GM12872 (cell line): ENCODE results near the gene FBXO3.

Experiments used
- TF ChIP-seq, protein P1 (sequence below): IDR thresholded peaks from 3 replicates; pipeline ENCODE4 v1.5.1; 2011; ENCODE audit warnings: low read depth, mild to moderate bottlenecking, low read length, moderate library complexity; ENCODE audit not compliant: insufficient read depth

The FBXO3 gene

GRCh38 chr11:33767624-33768023, 6.7 kb downstream of the FBXO3 start:
- TF ChIP-seq, protein P1, sequence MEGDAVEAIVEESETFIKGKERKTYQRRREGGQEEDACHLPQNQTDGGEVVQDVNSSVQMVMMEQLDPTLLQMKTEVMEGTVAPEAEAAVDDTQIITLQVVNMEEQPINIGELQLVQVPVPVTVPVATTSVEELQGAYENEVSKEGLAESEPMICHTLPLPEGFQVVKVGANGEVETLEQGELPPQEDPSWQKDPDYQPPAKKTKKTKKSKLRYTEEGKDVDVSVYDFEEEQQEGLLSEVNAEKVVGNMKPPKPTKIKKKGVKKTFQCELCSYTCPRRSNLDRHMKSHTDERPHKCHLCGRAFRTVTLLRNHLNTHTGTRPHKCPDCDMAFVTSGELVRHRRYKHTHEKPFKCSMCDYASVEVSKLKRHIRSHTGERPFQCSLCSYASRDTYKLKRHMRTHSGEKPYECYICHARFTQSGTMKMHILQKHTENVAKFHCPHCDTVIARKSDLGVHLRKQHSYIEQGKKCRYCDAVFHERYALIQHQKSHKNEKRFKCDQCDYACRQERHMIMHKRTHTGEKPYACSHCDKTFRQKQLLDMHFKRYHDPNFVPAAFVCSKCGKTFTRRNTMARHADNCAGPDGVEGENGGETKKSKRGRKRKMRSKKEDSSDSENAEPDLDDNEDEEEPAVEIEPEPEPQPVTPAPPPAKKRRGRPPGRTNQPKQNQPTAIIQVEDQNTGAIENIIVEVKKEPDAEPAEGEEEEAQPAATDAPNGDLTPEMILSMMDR = no peak

DNA sequence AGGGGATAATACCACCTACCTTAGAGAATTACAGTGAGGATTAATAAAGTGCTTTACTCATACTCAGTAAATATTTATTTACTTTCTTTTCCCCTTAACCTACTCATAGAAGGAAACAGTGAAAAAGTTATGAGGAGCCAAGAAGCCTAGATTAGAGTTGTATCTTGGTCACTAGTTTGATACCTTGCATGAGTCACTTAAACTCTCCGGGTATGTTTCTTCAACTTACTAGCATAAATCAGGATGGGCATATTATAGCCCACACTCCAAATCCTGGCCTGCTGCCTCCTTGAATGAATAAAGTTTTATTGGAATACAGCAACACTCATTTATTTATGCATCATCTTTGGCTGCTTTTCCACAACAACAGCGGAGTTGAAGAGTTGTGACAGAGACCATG, 8.2 kb downstream of the FBXO3 start:
- TF ChIP-seq, protein P1 = no peak

- TF ChIP-seq, protein P1 = no peak
Measured at GRCh38 chr11:33761471-33761870, 12.8 kb downstream of the FBXO3 start.

DNA sequence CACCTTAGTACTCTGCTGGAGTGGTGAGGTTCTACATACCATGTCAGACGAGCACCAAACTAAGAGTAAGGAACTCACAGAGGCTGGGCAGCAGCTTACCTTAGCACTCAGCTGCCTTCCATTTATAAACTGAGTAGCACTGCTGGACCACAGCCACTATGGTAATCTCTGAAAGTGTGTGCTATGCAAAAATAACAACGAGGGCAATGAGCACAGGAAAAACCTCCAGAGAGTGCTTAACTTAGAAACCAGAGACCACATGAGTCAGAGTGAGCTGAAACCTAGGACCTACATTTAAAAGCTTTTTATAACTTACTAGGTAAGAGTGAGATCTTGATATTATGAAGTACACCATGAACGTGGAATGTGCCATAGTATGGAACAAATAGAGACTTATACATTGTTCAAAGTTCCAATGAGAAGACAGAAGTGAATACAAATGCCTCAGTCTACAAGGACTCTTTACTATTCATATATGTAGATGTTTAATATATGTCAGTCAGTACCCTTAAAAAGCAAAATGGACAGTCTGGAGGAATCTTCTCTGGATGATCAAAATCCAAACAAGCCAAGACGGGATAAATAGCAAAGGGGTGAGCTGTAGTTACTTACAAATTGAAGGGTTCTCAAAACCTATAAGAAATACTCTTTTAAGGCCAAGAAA, 20.9 kb downstream of the FBXO3 start:
- TF ChIP-seq, protein P1 = no peak

- TF ChIP-seq, protein P1 = no peak
Measured at GRCh38 chr11:33751878-33752277, 22.4 kb downstream of the FBXO3 start.

DNA sequence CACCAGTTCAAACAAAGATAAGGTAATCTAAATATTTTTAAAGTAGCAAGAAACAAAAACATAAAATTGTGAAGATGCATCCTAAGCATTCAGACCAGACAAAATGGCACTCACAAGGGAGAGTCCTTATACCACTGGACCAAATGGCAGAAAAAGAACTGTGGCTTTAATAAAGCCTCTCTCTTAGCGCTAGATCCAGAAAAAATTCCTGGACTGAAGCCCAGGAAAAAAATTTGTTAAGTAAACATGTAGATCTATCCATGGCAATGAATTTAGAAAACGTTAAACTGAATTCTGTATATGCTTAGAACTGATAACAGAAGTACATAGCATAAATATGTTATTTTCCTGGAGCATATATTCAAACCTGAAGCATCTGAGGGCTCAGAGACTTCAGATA, 26.3 kb downstream of the FBXO3 start:
- TF ChIP-seq, protein P1 = no peak

GRCh38 chr11:33743291-33743690, 31.0 kb downstream of the FBXO3 start:
- TF ChIP-seq, protein P1 = no peak
